Endometrial microvascular endothelial cells (primary cell): ENCODE measurements around the gene ITK. TPM values are rescaled to one million over a fixed set of nuclear protein-coding genes. Genes with fewer than 3 reads are reported as not detected.
"Not testable (repeated sequence)": the region's sequence is repeated elsewhere in the genome, so short reads cannot be mapped to it uniquely, and the experiment has no call there.

Source experiments
- in situ Hi-C: cut with HindIII; loops from 2 replicates; pipeline ENCODE4 v1.10.0; 2017; ENCODE audit warnings: low sequenced_read_pairs, low pct_unique_long_range_greater_than_20kb; ENCODE audit errors: inconsistent ontology term
- total RNA-seq: library from RNA; depleted of rRNA; stranded (reverse); fragments of >200 nt; gene quantifications from one replicate; pipeline ENCODE4 v1.2.3, GENCODE V29; 2015; ENCODE audit errors: inconsistent ontology term

Gene ITK
- total RNA-seq, 1 donor from 2014 or later = not detected

DNA sequence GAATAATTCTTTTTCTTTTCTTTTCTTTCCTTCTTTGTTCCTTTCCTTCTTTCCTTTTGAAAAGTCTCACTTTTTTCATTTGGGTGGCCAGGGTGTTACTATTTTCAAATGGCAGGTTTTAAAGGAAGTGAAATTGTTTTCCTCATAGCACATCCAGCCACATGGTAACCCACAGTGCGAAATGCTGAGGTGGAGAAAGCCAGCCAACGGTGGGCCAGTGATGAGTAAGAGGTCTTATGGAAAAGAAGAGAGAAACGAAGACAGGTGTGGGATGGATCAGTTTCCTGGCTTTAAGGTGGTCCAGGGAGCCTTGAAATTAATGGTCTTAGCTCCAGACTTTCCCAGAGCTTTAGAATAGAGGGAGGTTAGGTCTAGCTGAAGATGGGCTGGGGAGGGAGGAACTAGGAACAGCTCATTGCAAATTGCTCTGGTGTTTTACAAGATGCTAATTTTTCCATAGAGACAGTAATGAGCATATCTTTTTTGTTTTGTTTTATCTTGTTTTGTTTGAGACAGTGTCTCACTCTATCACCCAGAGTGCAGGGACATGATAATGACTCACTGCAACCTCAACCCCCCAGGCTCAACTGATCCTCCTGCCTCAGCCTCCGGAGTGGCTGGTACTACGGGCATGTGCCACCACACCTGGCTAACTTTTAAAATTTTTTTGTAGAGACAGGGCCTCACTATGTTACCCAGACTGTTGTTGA, 17.8 kb downstream of the ITK start:
- in situ Hi-C loops = no loop called here

- in situ Hi-C loops = no loop called here
These were observed 21.2 kb downstream of the ITK start for GRCh38 chr5:157201857-157202256.

DNA sequence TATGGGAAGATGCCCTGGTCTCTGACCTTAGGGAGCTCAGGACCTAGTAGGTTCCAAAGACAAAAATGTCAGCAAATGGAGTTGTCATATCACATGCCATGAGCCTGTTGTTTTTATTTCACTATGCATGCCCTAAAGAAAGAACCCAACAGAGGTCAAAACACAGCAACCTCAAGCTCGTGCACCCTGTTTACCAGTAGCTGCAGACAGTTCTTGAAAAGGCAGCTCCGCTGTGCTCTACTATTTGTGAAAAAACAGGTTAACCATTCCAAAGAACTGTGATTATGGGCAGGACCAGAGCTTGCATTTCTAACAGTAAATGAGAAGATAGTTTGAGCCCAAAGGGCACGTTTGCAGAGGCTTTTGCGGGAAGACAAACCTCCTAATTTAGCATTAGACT, 22.8 kb downstream of the ITK start:
- in situ Hi-C loops = no loop called here

DNA sequence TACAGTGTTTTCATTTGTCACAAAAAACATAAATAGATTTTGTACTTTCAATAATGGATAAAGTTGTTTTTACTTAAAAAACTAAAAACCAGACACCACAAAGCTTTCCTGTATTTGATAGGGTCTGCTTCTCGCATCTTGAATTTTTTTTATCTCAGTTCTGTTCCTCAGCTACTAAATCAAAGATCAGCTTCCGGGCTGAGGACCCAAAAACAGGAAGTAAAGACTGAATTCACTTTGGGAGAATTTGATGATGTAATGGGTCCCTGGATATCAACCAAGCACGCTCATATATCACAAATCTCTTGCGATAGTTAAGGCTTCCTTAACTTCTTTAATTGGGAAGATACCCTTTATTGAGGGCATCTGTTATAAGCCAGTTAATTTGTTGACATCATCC, 24.1 kb downstream of the ITK start:
- in situ Hi-C loops = no loop called here

GRCh38 chr5:157205708-157206107, 25.1 kb downstream of the ITK start:
- in situ Hi-C loops = no loop called here

DNA sequence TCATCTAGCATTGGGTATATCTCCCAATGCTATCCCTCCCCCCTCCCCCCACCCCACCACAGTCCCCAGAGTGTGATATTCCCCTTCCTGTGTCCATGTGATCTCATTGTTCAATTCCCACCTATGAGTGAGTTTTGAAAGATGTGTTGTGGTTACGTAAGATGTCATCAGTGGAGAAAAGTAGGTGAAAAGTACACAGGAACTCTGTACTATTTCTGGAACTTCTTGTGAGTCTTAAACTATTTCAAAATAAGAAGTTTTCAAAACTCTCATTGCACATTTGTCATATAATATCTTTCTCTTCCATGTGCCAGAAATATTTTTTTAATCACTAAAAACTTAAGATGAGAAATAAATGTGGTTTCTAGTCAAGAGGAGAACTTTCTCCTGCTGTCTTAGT, 30.0 kb downstream of the ITK start:
- in situ Hi-C loops = not testable (repeated sequence)

- in situ Hi-C loops = no loop called here
These were observed 31.7 kb downstream of the ITK start for GRCh38 chr5:157212307-157212706.

GRCh38 chr5:157213527-157214243, 33.0 kb downstream of the ITK start:
- in situ Hi-C loops = no loop called here

DNA sequence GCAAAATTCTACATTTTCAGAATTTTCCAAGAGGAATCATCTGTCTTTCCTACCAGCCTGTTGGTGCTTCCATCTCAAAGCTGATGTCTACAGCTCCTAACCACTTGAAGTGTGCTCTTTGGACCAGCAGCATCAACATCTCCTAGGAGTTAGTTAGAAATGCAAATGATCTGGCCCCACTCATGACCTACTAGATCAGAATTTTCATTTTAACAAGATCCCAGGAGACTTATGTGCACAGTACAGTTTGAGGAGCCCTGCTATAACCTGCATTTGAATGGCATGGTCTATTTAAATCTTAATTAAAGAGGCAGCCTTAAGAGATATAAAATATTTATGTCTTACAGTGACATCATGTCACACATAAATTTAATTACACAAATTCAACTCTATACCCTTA, 33.8 kb downstream of the ITK start:
- in situ Hi-C loops = no loop called here

DNA sequence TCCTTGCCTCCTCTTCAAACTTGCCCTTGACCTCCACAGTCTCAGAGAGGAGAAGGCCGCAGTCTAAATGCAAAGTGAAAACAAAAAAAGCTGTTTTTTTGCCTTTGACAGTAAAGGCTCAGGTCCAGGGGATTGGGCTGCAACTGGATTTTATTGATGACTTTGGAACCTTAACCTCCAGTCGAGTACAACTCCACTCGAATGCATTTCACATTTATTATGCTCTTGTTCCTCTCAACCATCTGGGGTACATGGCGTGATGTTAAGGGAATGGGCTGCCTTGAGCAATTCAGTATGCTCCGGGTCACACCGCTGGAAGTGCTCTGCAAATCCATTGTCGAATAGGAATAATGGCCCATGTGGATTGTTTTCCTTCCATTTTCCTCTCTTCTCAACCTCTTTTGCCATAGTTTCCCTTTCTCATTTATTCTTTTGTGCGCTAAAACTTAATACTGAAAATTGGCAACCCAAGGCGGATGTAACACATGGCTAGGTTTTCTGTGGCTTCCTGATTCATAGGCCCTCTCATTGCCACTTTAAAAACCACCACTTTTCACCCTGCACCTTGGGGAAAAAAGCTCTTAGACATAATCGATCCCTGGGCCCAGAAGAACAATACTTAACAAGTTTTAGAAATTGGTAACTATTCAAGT, 34.3 kb downstream of the ITK start:
- in situ Hi-C loops = no loop called here

DNA sequence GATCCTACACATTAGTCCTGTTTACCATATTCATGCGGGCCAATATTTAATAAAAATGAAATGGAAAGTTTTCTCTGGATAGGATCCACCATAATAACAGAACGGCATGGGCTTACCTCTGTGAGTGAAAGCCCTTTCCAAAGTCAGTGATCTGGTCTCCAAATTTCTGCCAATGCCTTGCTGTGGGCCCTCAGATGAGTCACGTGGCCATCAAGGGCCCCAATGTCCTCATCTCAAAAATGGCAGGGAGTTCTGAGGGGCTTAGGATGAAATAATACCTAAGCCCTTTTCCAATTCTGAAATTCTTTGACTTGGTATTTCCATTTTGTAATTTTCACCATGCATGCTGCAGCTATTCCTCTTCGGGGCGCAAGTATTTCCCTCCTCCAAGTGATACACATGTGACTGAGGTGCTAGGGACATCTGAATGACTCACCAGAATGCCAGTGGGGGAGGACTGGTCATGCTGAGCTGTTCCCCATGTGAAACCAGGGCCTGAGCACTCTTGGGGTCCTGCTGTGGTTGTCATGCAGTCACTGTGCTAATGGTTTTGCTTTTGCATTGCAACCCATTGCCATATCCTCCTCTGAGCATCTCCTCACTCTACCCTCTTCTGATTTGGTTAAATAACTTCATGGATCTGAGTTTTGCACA, 35.0 kb downstream of the ITK start:
- in situ Hi-C loops = no loop called here

- in situ Hi-C loops = no loop called here
These were observed 35.9 kb downstream of the ITK start for GRCh38 chr5:157216391-157217142.

DNA sequence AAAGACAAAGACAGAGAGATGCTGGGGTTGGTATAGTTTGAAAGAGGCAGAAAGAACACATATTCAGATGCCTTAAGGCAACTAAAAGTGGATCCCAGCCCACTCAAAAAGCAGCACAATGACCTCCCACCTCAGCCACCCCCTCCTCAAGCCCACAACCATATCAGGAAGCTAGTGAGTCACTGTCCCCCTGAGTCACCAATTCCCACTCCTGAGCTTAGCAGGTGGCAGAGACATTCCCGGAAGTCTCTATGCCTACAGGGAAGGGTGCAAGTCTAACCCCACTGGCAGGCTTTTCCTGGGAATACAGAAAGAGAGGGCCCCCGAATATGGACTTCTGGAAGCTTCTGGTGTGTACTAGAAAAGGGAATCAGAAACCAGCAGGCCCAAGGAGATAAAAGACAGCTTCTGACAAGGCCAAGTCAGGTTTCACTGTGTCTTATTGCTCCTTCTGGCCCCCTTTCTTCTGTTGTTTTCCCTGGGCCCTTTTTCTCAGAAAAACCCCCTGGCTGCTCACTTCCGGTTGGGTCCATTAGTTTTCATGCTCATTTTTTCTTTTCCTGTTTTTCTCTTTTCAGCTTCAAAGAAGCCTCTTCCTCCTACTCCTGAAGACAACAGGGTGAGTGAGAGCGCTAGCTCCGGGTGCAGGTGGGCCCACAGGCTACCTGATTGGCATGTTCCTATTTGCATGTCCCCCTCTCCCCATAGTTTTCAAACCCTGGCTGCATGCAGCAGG, 36.8 kb downstream of the ITK start:
- in situ Hi-C loops = no loop called here

DNA sequence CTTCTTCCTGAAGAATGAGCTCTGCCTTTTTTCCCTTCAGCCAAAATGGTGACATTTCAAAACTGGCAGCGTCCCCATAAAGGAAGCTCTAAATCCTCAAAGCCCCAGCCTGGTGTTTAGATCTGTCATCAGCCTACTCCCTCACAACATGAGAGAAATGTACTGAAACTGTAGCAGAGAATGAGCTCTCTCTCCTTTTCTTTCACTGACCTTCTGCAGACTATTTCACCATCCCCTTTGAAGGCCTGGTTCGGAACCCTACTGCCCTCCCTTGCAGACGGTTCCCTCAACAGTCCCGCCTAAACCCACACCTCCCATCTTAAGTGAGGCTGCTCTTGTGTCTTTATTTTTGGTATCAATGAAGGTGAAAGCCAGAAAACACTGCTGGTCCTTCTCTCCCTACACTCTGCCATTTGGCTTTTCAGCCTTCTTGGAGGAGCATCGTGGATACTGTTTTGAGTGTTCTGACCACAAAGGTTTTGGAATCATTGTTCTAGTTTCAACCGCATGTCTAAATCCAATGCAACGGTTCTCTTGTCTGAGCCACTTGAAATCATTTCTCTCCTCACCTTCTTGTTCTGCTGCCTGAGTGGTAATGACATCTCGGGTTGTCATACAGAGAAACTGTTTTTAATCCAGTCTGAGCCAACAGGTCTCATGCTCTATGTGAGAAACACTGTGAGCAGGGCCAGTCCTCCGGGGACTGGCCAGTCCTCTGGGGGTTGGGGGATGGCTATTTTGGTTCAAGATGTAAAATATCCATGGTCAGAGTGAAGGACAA, 39.0 kb downstream of the ITK start:
- in situ Hi-C loops = no loop called here

DNA sequence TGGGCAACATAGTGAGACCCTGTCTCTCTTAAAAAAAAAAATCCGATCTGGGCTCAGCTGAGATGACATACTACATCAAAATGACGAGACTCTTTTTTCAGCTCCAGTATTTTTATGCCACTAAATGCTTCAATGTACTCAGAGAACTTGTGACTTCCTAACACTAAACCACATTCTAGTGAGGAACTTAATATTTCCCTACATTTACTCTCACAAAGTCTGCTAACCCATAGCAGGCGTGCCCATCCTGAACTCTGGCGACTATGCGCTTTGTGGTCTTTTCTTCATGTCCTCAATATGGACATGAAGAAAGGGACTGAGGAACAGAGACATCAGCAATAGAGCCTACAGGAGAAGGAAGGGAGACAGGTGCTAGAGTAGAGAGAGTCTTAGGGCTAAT, 41.3 kb downstream of the ITK start:
- in situ Hi-C loops = no loop called here

- in situ Hi-C loops = no loop called here
These were observed 42.0 kb downstream of the ITK start for GRCh38 chr5:157222506-157223230.
